ENCODE data around the gene ZNF341. TPM values are rescaled to one million over a fixed set of nuclear protein-coding genes. Genes with fewer than 3 reads are reported as not detected.

Gene ZNF341
- total and polyA plus RNA-seq, 2 experiments from 2014 or later: 4.3 to 6.1 TPM

- H3K9me2 ChIP-seq (ENCODE audit: insufficient read depth): no peaks in the 10 kb centered on the region
- H3K36me3 Mint-ChIP-seq (ENCODE audit: low read depth): no peaks in the 10 kb centered on the region
- no peaks in the 10 kb centered on the region for H3K4me1 ChIP-seq (ENCODE audit: insufficient read depth)
Observed at GRCh38 chr20:33724439-33725094, 7.2 kb upstream of the ZNF341 start.

More at GRCh38 chr20:33724439-33725094, 7.2 kb upstream of the ZNF341 start:
- H2AFZ ChIP-seq: no peak overlapping the region
- H4K20me1 ChIP-seq (replicated peaks; ENCODE audit: insufficient read depth): no peaks in the 10 kb centered on the region
- peaks cover 6% of the 10 kb centered on the region; the same call in 2 of the 3 replicates for H3K9me3 Mint-ChIP-seq
- H3K4me3 Mint-ChIP-seq: no peak overlapping the region
- no peak overlapping the region for H3K27ac Mint-ChIP-seq
- H3K79me2 ChIP-seq (replicated peaks; ENCODE audit: insufficient read depth): no peaks in the 10 kb centered on the region
- ATAC-seq (no peak), DNase-seq (ENCODE audit: low spot score) (no peak)
- no peaks in the 10 kb centered on the region for H3K36me3 ChIP-seq (ENCODE audit: insufficient read depth)
- no peak overlapping the region for H3K4me3 ChIP-seq
- no peaks in the 10 kb centered on the region; the same call in 2 of the 3 replicates for H3K4me1 Mint-ChIP-seq
- H3K27me3 Mint-ChIP-seq (ENCODE audit: insufficient read depth, low read depth, poor library complexity): peaks cover 19% of the 10 kb centered on the region
- H3F3A ChIP-seq (replicated peaks; ENCODE audit: low read depth): no peaks in the 10 kb centered on the region
- H3K27ac ChIP-seq (ENCODE audit: low read depth): no peak overlapping the region
- no peak for TF ChIP-seq EZH2 (IDR thresholded peaks at IDR 0.05; ENCODE audit: low read depth, unreplicated experiment)
- TF ChIP-seq, protein P1, sequence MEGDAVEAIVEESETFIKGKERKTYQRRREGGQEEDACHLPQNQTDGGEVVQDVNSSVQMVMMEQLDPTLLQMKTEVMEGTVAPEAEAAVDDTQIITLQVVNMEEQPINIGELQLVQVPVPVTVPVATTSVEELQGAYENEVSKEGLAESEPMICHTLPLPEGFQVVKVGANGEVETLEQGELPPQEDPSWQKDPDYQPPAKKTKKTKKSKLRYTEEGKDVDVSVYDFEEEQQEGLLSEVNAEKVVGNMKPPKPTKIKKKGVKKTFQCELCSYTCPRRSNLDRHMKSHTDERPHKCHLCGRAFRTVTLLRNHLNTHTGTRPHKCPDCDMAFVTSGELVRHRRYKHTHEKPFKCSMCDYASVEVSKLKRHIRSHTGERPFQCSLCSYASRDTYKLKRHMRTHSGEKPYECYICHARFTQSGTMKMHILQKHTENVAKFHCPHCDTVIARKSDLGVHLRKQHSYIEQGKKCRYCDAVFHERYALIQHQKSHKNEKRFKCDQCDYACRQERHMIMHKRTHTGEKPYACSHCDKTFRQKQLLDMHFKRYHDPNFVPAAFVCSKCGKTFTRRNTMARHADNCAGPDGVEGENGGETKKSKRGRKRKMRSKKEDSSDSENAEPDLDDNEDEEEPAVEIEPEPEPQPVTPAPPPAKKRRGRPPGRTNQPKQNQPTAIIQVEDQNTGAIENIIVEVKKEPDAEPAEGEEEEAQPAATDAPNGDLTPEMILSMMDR (conservative IDR thresholded peaks at IDR 0.05; ENCODE audit: low read depth in 2 of 2): no peak
- no peak for TF ChIP-seq JUNB (IDR thresholded peaks at IDR 0.05; ENCODE audit: unreplicated experiment)
- no peak for TF ChIP-seq STAT1 (IDR thresholded peaks at IDR 0.05; ENCODE audit: unreplicated experiment)
- TF ChIP-seq EZH2phosphoT487 (IDR thresholded peaks at IDR 0.05; ENCODE audit: unreplicated experiment): no peak
- TF ChIP-seq POLR2AphosphoS5 (IDR thresholded peaks at IDR 0.05; ENCODE audit: low read depth): no peak
- no peak for TF ChIP-seq REST (IDR thresholded peaks at IDR 0.05; ENCODE audit: unreplicated experiment)
- TF ChIP-seq ZNF331 (CRISPR knock-in tag; IDR thresholded peaks at IDR 0.05; ENCODE audit: low read depth): no peak
- TF ChIP-seq ZNF114 (CRISPR knock-in tag; IDR thresholded peaks at IDR 0.05): no peak
- TF ChIP-seq ETS1 (IDR thresholded peaks at IDR 0.05): no peak
- TF ChIP-seq ZNF462 (CRISPR knock-in tag; IDR thresholded peaks at IDR 0.05): no peak
- TF ChIP-seq CREB1 (CRISPR knock-in tag; IDR thresholded peaks at IDR 0.05; ENCODE audit: low read depth): no peak
- TF ChIP-seq NANOG (IDR thresholded peaks at IDR 0.05; ENCODE audit: borderline replicate concordance): no peak
- H3K4me2 ChIP-seq: no peak overlapping the region
- no peaks in the 10 kb centered on the region for H3K27me3 ChIP-seq (ENCODE audit: insufficient read depth)

Measured in GM23338 (cell line).